ENCODE data around the gene C1D. TPM values are rescaled to one million over a fixed set of nuclear protein-coding genes. Genes with fewer than 3 reads are reported as not detected.

The C1D gene
- 10 to 100 TPM in 3 of 4 donors, 1 to 10 TPM in 1; 2.2 to 71.8 (median 30.5) TPM for total RNA-seq

- Histone ChIP-seq H3K4me3 (peak within 1 kb of the TSS; percentile 36 to 93 (median 78)), H3K27ac (peak within 1 kb of the TSS; percentile 81 to 96 (median 90)), H3K9me3 (no peaks in the 10 kb centered on the region), H3K27me3 (no peaks in the 10 kb centered on the region), H3K4me1 (peaks cover 8 to 40% (median 15%) of the 10 kb centered on the region in 4 donors), H3K36me3 (no peaks in the 10 kb centered on the region)
- intact Hi-C loops (cut with DNase I; ENCODE audit: low total_unique reads) = no loop called here
- in situ Hi-C loops (cut with MboI; ENCODE audit: low pct_ligation_motif_present in 1 of 4, low pct_unique_long_range_greater_than_20kb in 1 of 4, low sequenced_read_pairs in 3 of 4) = no loop called here
- 0% methylated on average over 15 to 34 of the region's 34 CpGs for WGBS, 2 donors (ENCODE audit: low coverage in 1 of 2)
- peak; percentile 96 for DNase-seq
- TF ChIP-seq POLR2A (IDR thresholded peaks at IDR 0.05) = peak; percentile 64
- TF ChIP-seq CTCF (IDR thresholded peaks at IDR 0.05) = no peak
- TF ChIP-seq EP300 (IDR thresholded peaks at IDR 0.05; ENCODE audit: low read depth) = no peak
- peak; percentile 63 to 80 (median 74) for TF ChIP-seq POLR2AphosphoS5 (IDR thresholded peaks at IDR 0.05)
Measured at GRCh38 chr2:68062680-68063387, at the start of gene C1D. TSS of gene C1D (minus strand) at chr2:68063004. CDS start at chr2:68047310, 15,694 bp downstream.

DNA sequence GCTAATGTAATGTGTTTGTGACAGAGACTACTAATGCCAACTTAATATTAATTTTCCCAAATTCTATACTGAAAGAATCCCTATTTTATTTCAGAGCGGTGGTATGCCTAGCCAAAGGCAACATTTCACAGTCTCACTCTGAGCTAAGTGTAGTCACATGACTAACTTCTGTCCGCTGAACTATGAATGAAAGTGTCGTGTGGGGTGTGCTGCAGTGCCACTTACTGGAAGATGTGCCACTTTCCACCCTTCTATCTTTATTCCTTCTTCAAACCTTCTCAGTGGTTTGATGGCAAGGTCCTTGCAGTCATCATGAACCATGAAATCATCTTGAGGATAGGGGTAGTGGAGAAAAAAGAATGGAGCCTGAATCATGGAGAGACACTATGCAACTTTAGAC is 47.3 kb upstream of the C1D start:
- Histone ChIP-seq H3K27ac (no peak overlapping the region), H3K36me3 (no peaks in the 10 kb centered on the region), H3K4me1 (no peaks in the 10 kb centered on the region), H3K4me3 (no peak overlapping the region), H3K27me3 (no peaks in the 10 kb centered on the region), H3K9me3 (peaks cover 0 to 6% of the 10 kb centered on the region in 2 donors)
- intact Hi-C loops (cut with DNase I; ENCODE audit: low total_unique reads) = no loop called here
- in situ Hi-C loops (cut with MboI; ENCODE audit: low pct_ligation_motif_present in 1 of 4, low pct_unique_long_range_greater_than_20kb in 1 of 4, low sequenced_read_pairs in 3 of 4) = loop anchor here in 1 of 4 donors (25.0 kb wide), 1 partner anchor 327 kb away; no protein-coding TSS in a partner anchor
- no peak for DNase-seq
- WGBS, 2 donors (ENCODE audit: low coverage in 1 of 2) = 54 to 83% methylated on average over 3 of the region's 3 CpGs
- TF ChIP-seq CTCF (IDR thresholded peaks at IDR 0.05) (no peak), POLR2AphosphoS5 (IDR thresholded peaks at IDR 0.05) (no peak), POLR2A (IDR thresholded peaks at IDR 0.05) (no peak), EP300 (IDR thresholded peaks at IDR 0.05; ENCODE audit: low read depth) (no peak)

GRCh38 chr2:68108120-68108519 is 45.3 kb upstream of the C1D start:
- no peak for DNase-seq
- in situ Hi-C loops (cut with MboI; ENCODE audit: low pct_ligation_motif_present in 1 of 4, low pct_unique_long_range_greater_than_20kb in 1 of 4, low sequenced_read_pairs in 3 of 4) = loop anchor here in 1 of 4 donors (25.0 kb wide), 1 partner anchor 329 kb away; no protein-coding TSS in a partner anchor
- H3K27me3 ChIP-seq = no peaks in the 10 kb centered on the region
- no peak for TF ChIP-seq EP300 (IDR thresholded peaks at IDR 0.05; ENCODE audit: low read depth)
- TF ChIP-seq POLR2AphosphoS5 (IDR thresholded peaks at IDR 0.05) = no peak
- no peak for TF ChIP-seq CTCF (IDR thresholded peaks at IDR 0.05)
- no peak overlapping the region for H3K27ac ChIP-seq
- H3K4me1 ChIP-seq = no peaks in the 10 kb centered on the region
- intact Hi-C loops (cut with DNase I; ENCODE audit: low total_unique reads) = no loop called here
- H3K4me3 ChIP-seq = no peak overlapping the region
- WGBS, 2 donors (ENCODE audit: low coverage in 1 of 2) = 83 to 100% methylated on average over 2 to 3 of the region's 3 CpGs
- peaks cover 0 to 6% of the 10 kb centered on the region in 2 donors for H3K9me3 ChIP-seq
- H3K36me3 ChIP-seq = no peaks in the 10 kb centered on the region

GRCh38 chr2:68107475-68107874 is 44.7 kb upstream of the C1D start:
- no peak overlapping the region for H3K27ac ChIP-seq
- H3K9me3 ChIP-seq = peaks cover 0 to 6% of the 10 kb centered on the region in 2 donors
- TF ChIP-seq CTCF (IDR thresholded peaks at IDR 0.05) = no peak
- TF ChIP-seq POLR2AphosphoS5 (IDR thresholded peaks at IDR 0.05) = no peak
- TF ChIP-seq POLR2A (IDR thresholded peaks at IDR 0.05) = no peak
- no peak for TF ChIP-seq EP300 (IDR thresholded peaks at IDR 0.05; ENCODE audit: low read depth)
- no peaks in the 10 kb centered on the region for H3K36me3 ChIP-seq
- 98 to 100% methylated on average over 2 of the region's 2 CpGs for WGBS, 2 donors (ENCODE audit: low coverage in 1 of 2)
- intact Hi-C loops (cut with DNase I; ENCODE audit: low total_unique reads) = no loop called here
- no peak overlapping the region for H3K4me3 ChIP-seq
- H3K4me1 ChIP-seq = no peaks in the 10 kb centered on the region
- no peak for DNase-seq
- no peaks in the 10 kb centered on the region for H3K27me3 ChIP-seq
- in situ Hi-C loops (cut with MboI; ENCODE audit: low pct_ligation_motif_present in 1 of 4, low pct_unique_long_range_greater_than_20kb in 1 of 4, low sequenced_read_pairs in 3 of 4) = loop anchor here in 1 of 4 donors (25.0 kb wide), 1 partner anchor 330 kb away; no protein-coding TSS in a partner anchor
